ENCODE data around the gene PRKG1.
"Not testable (repeated sequence)": the region's sequence is repeated elsewhere in the genome, so short reads cannot be mapped to it uniquely, and the experiment has no call there.

Gene PRKG1

GRCh38 chr10:51233337-51234100, 159.2 kb downstream of the PRKG1 start:
- DNase-seq = no peak

DNA sequence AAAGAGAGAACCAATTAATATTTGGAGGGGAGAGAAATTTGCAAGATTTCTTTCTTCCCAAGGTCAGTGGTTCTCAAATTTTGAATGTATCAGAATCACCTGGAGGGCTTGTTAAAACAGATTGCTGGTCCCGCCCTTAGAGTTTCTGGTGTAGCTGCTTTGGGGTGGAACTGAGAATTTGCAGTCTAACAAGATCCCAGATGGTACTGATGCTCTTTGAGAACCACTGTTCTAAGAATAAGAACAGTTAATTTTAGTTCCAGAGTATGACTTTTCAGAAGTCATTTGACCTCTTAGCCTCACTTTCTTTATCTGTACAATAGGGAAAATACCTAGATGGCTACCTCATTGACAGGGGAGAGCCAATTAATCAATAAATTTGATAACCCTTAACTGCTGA, 161.6 kb downstream of the PRKG1 start:
- DNase-seq = no peak

DNA sequence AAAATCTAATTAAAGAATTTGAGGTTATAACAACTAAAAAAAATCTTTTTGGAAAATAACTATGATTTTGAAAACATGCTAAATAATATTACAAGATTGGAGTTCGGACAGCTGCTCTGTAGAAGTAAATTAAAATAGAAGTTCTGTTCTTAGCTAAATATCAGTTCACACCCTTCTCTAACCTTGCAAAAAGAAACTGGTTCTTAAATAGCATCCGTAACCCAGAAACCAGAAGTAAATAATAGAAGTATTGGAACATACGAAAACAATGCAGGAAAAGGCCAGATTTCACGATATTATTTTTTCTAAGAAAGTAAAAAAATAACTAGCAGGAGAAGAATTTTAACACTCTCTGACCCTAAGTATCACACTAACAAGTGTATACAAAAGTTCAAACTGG, 164.7 kb downstream of the PRKG1 start:
- no peak for DNase-seq

DNA sequence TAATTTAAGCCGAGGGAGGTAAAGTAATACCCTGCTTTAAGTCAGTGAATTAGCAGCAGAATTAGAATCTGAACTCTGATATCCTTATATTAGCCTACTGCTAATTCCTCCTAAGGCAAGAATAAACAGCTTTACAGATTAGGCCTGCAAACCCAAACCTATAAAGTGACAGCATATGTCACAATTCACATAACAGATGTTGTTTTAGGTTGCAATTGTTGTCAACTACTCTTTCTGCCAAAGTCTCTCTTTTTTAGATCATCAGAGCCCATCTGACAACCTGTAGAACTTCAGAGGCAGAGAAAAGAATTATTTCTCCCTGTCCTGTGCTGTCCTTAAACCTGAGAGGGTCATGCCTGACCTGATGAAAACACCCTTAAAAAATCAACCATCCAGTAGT, 167.2 kb downstream of the PRKG1 start:
- no peak for DNase-seq

DNA sequence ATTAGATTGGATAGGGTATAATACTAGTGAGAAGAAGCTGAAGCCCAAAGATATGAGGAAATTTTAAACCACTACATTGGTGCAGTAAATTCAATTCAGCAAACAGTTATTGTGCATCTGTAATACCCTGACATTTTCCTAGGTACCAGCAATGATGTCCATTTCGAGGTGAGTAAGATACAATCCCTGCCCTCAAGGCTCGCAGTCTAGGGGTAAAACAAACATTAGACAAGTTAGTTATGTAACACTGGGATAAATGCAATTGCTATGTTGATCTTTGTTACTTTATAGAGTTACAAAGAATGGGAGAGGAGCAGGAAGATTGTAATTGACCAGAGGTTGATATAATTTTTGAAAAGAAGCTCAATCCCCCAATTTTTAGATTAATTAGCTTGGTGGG, 168.1 kb downstream of the PRKG1 start:
- DNase-seq = no peak

- DNase-seq = no peak
Measured at GRCh38 chr10:51244309-51244708, 170.0 kb downstream of the PRKG1 start.

- DNase-seq = no peak
Measured at GRCh38 chr10:51244748-51245490, 170.6 kb downstream of the PRKG1 start.

GRCh38 chr10:51246156-51246555, 171.9 kb downstream of the PRKG1 start:
- DNase-seq = no peak

DNA sequence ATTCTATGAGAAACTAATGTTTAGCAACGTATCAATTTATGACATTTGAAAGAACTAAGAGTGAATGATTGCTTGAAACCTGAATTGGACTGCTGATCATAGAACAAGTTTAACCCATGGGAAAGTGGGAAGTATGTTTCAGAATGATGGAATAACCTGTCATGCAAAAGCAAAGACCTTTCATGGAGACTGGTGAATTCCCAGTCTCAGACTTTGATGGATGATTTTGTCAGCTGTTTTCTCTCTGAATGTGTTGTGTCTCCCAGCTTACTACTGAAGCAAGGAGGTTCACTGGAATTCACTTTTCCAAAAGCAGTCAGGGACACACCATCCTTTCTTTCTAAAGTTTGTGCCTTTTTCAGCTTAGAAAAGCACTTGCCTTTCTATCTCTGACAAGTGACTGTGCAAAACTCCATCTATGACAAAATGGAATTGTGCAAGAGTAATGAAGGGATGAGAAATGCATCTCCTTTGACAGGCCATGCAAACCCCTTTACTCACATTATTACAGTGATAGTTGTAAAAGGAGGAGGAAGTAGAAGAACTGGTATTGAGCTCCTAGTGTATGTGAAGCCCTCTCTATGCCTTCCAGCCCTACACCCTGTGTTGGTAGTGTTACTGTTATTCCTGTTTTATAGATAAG, 176.1 kb downstream of the PRKG1 start:
- DNase-seq = no peak

DNA sequence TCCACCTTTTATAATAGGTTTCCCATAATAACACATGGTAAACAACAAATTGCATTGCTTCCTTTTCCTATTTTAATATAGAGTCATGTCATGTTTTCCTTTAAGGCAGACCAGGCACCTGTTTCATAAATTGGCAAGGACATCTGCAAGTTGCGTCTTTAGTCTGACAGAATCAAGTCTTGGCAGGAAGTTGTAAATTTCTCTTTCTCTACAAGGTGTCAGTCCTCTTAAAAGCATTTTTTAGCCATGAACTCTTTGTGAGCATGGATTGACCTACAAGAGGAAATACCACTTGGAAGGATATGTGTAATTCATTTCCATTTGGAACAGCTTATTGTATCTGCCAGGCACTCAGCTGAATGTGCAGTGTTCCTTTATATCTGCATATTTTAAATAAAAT, 176.8 kb downstream of the PRKG1 start:
- no peak for DNase-seq

DNA sequence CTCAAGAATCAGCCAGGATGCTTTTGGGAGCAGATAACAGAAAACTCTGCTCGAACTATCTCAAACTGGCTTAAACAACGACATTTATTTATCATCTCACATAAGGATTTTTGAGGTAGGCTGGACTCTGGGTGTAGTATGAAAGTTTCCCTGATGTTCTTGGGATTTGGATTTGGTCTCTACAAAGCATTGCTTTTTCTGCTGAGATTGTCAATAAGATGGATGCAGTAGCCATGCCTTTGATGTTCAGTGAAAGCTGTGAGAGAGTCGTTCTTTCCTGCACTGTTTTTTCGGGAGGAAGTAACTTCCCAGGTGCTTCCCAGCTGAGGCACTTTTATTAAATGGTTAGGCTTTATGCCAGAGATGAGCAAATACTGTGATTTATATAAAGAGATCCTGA, 181.1 kb downstream of the PRKG1 start:
- DNase-seq = no peak

DNA sequence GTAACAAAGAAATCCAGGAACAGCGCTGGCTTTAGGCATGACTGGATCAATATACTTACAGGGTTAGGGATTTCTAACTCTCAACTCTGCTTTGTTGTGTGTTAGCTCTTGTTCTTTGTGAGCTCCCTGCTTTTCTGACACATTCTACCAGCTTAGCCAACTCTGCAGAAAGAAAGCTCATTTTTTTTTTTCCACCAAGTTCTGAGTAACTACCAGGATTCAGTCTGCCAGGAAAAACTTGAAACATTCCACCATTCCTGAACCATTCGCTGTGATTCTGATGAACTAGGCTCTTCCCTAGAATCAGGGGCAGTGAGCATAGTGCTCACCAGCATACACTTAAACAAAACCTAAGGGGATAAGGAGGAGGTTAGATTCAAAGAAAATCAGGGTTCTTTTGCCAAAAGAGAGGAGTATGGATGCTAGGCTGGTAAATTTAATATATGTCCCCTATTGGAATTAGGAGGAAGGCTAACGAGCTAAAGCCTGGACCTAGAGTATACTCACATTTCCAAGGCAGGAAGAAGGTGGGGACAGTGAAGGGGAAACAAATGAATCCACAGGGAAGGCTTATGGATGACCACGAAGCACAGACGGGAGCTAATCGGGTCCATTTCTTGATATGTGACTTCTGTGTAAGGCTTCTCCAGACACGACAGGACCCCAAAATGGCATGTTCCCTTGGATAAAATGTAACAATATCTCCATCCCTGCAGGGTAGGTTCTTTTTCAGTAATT, 183.4 kb downstream of the PRKG1 start:
- DNase-seq = no peak

DNA sequence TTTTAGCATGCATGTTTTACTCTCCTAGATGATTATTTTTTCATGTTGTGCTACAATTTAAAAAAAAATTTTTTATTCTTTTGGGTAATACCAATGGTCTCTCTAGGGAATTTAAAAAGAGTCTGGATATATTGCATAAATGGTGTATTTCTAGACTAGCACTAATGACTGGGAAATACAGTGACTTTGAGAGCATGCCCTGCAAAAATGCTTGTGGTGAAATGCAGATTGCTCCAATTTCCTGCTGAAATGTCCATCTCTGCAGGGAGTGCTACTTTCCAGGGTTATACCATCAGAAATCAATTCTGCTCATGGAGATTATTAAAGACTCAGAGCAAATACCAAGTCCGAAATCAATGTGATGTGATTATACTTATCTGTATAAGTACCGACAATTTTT, 186.1 kb downstream of the PRKG1 start:
- no peak for DNase-seq

DNA sequence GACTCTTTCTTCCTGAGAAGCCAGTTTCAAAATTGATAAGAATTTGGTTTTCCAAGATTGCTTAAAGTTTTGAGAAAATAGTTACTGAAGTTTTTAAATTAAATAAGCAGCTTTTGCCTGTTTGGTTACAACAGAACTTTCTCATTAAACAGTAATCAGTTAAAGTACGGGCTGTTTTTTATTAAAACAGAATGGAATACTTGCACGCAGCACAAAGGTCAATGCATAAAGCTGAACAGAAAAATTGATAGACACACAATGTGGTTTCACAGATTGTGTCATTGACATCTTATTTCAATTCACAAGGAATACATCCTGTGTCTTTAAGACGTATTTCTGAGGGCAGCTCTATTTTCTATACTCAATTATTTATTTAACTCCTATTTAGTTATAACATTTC, 192.2 kb downstream of the PRKG1 start:
- DNase-seq = no peak

GRCh38 chr10:51267980-51268570, 193.8 kb downstream of the PRKG1 start:
- not testable (repeated sequence) for DNase-seq

- DNase-seq = no peak
Measured at GRCh38 chr10:51269821-51270220, 195.5 kb downstream of the PRKG1 start.

GRCh38 chr10:51270936-51271530, 196.7 kb downstream of the PRKG1 start:
- no peak for DNase-seq

GRCh38 chr10:51272099-51272498, 197.8 kb downstream of the PRKG1 start:
- DNase-seq = not testable (repeated sequence)

GRCh38 chr10:51272555-51272954, 198.3 kb downstream of the PRKG1 start:
- no peak for DNase-seq

- no peak for DNase-seq
Measured at GRCh38 chr10:51273574-51273973, 199.3 kb downstream of the PRKG1 start.

- DNase-seq = not testable (repeated sequence)
Measured at GRCh38 chr10:51276097-51276496, 201.8 kb downstream of the PRKG1 start.

- DNase-seq = not testable (repeated sequence)
Measured at GRCh38 chr10:51281387-51281786, 207.1 kb downstream of the PRKG1 start.
